LHCN-M2 (cell line): ENCODE data around the gene NRG3. TPM values are rescaled to one million over a fixed set of nuclear protein-coding genes. Genes with fewer than 3 reads are reported as not detected.

Experiments
- DNase-seq: peaks from one replicate; pipeline ENCODE4 v3.0.0-alpha.2; 2012; ENCODE audit warnings: low read depth
- total RNA-seq: library from RNA; depleted of rRNA; stranded (reverse); fragments of >200 nt; gene quantifications from 2 replicates; pipeline ENCODE4 v1.2.3, GENCODE V29; 2014

NRG3 gene
- total RNA-seq, 1 experiment from 2014 or later: not detected

GRCh38 chr10:82211346-82211745 is 336.4 kb downstream of the NRG3 start:
- no peak for DNase-seq

- DNase-seq: no peak
Observed at GRCh38 chr10:82212753-82213152, 337.8 kb downstream of the NRG3 start.

DNA sequence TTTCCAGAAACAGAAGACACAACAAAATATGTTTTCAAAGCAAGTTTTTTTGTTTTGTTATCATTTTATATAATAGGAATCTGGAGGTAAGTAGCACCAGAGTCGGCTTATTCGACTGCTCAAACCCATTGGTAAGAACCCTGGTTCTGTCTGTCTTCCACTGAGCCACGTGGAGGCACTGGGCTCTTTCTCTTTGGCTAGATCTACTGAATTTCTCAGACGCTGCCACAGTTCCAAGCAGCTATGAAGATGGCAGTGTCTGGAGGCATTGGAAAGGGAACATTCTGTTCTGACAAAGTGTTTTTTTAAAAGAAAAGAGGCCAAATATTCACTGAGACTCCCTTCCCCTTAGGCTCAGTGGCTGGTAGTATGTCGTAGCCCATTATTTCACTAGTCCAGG is 338.8 kb downstream of the NRG3 start:
- no peak for DNase-seq

DNA sequence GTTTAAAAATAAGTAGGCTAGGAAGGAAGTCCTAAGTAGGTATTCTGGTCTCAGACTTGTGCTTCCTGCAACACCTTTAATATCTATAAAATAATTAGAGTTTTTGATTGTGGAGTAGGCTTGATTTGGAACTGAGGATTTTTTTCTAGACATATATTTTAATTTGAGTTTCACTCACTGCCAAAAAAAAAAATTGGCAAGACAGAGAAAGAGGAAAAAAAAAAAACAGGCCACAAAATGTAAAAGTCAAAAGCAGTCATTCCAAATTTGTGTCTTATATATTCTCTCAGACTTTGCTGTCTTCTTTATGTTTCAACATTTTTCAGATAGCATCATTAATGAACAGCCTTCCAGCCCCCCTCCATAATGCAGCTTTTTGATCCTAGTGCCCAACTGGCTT is 346.1 kb downstream of the NRG3 start:
- no peak for DNase-seq

DNA sequence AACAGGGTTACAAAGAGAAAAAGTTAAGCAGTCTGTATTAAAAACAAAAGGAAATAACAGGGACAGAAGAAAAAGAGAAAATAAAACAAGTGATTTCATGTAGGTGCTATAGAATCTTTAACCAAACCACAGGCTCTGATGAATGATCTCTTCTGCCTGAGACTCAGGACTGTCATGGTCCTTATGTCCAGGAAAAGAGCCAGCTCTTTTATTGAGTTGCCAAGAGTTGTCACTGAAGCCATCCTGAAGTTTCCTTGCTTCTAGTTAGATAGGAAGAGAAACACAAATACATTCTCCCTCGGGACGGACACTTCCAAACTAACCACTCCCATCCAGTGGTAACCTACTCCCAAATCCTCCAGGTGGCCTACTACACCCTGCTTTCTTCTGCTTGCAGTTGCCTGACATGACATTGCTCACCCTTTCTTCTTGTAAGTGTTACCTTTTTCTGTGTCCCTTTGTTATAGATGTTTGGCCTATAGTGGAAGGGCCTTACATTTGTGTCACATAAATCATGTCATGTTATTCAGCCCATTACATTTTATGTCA is 346.7 kb downstream of the NRG3 start:
- no peak for DNase-seq

DNA sequence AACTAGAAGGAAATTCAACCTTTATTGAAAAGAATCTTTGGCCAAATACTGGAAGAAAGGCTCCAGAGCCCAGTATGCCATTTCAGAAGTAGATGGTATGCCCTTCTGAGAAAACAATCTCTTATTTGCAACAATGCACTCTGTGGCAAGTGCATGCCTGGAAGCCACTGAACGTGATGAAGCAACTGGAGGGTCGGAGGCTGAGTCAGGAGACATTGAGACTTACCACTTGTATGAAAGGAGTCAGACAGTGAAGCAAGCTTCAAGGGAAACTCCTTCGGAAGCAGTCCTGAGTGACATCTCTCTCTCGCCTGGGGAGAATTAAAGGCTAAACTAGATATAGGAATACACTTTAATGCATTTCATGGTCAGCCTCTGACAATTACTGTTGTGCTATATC is 353.7 kb downstream of the NRG3 start:
- DNase-seq: no peak

DNA sequence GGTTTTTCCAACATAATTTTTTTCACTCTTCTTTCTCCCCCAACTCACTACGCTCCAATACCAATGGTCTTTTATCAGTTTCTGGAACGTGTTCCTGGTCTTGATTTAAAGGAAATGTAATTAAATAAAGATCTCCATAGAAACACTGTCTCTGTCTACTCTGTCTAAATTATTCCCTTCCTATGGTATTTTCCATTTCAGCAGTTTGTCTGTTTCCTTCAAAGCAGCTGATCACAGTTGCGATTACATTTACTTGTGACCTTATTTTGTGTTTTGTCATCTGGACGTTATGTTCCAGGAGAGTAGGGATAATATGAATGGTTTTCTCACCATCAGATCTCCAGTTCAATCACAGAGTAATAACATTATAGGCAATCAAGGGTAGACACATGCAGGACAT is 359.2 kb downstream of the NRG3 start:
- no peak for DNase-seq

GRCh38 chr10:82236084-82236731 is 361.2 kb downstream of the NRG3 start:
- DNase-seq: no peak

DNA sequence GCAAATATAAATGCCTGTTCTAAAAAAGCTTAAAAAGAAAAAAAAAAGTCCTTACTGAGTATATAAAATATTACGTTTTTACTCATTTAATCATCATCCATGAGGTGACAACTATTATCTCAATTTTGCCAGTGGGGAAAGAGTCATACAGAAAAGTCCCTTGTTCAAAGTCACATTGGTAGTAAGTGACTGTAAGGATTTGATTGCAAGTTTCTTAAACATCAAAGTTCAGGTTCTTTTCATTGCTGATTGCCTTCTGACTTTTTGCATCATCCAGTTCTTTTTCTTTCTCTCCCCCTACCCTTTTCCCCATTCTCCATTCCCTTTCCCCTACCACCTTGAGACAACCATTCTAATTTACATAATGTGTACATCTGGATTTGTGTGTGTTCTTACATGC is 363.3 kb downstream of the NRG3 start:
- DNase-seq: no peak

GRCh38 chr10:82240408-82240807 is 365.4 kb downstream of the NRG3 start:
- no peak for DNase-seq

- no peak for DNase-seq
Observed at GRCh38 chr10:82242778-82243177, 367.8 kb downstream of the NRG3 start.

- no peak for DNase-seq
Observed at GRCh38 chr10:82245157-82245556, 370.2 kb downstream of the NRG3 start.

GRCh38 chr10:82245906-82246560 is 371.0 kb downstream of the NRG3 start:
- DNase-seq: no peak

- no peak for DNase-seq
Observed at GRCh38 chr10:82249141-82249540, 374.1 kb downstream of the NRG3 start.

- DNase-seq: no peak
Observed at GRCh38 chr10:82251222-82251906, 376.4 kb downstream of the NRG3 start.

- DNase-seq: no peak
Observed at GRCh38 chr10:82252081-82252480, 377.1 kb downstream of the NRG3 start.

DNA sequence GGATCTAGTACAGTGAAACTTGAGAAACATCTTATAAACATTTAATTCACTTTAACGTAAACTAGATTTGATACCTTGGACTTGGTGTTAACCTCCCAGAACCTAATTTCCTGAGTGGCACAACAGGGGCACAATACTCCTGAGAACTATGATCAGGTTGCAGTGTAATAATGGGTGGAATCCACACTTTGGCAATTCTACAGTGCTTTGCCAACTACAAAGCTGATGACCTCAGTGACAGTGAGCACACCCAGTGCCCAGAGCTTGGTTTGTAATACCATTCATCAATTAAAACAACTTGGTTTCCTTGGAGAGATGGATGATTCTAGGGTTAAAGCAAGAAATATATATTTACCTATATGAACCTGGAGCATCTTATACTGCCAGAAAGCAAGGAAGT is 379.2 kb downstream of the NRG3 start:
- DNase-seq: no peak

GRCh38 chr10:82256275-82256674 is 381.3 kb downstream of the NRG3 start:
- DNase-seq: no peak

GRCh38 chr10:82266438-82266837 is 391.4 kb downstream of the NRG3 start:
- DNase-seq: no peak

GRCh38 chr10:82267014-82267413 is 392.0 kb downstream of the NRG3 start:
- DNase-seq: no peak

DNA sequence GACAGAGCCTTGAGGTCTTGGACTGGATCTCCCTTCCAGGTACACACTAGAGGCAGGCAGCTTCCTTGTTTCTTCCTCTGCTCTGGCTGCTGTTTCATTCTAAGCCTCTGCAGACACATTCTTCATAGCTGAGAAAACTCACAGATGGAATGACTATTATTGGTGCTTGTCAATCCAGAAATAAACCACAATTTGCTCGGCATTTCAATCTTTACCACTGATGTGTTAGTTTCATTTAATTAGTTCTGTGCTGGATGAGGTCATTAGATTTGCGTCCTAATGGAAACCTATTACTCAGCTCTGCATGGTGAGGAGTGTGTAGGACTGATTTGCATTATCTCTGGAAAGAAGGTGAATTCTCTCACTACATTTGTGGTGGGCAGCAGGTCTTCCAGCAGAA is 392.5 kb downstream of the NRG3 start:
- DNase-seq: no peak

- no peak for DNase-seq
Observed at GRCh38 chr10:82267960-82268359, 393.0 kb downstream of the NRG3 start.

GRCh38 chr10:82277591-82277990 is 402.6 kb downstream of the NRG3 start:
- no peak for DNase-seq
